SU-DHL-6 (cell line): ENCODE data around the gene SLC11A2.

ENCODE experiments used
- H2AFZ ChIP-seq: fragments of 200-600 bp; sonication (generic); 2 replicates; pipeline ENCODE4 v1.6.1; 2014; ENCODE audit warnings: low read depth, mild to moderate bottlenecking, moderate library complexity, mixed read lengths, antibody characterized with exemption, low read length; ENCODE audit not compliant: severe bottlenecking
- H3F3A ChIP-seq: fragments of 200-600 bp; shearing (Covaris generic); 2 replicates; pipeline ENCODE4 v1.6.0; 2016; ENCODE audit warnings: antibody characterized with exemption, mild to moderate bottlenecking; ENCODE audit not compliant: insufficient read depth
- H3K27ac ChIP-seq: fragments of 200-600 bp; sonication (generic); 2 replicates; pipeline ENCODE4 v1.5.1; 2016; ENCODE audit warnings: low read depth, mild to moderate bottlenecking, low read length, moderate library complexity, mixed read lengths
- H3K27me3 ChIP-seq: fragments of 200-600 bp; sonication (generic), shearing (Covaris generic); 2 replicates; pipeline ENCODE4 v1.6.0; 2014; ENCODE audit warnings: mild to moderate bottlenecking, low read length
- H3K36me3 ChIP-seq: fragments of 200-600 bp; sonication (generic); 2 replicates; pipeline ENCODE4 v1.6.1; 2014; ENCODE audit warnings: mild to moderate bottlenecking, low read length, mixed read lengths
- H3K4me2 ChIP-seq: fragments of 300-600, 200-600 bp; shearing (Covaris generic), sonication (generic); 2 replicates; pipeline ENCODE4 v1.6.0; 2014; ENCODE audit warnings: low read length, low read depth, mild to moderate bottlenecking; ENCODE audit not compliant: poor library complexity, severe bottlenecking
- H3K4me3 ChIP-seq: fragments of 200-600 bp; sonication (generic); 2 replicates; pipeline ENCODE4 v1.5.1; 2014; ENCODE audit warnings: antibody characterized with exemption, low read length, mild to moderate bottlenecking, mixed read lengths; ENCODE audit not compliant: insufficient read depth, poor library complexity, severe bottlenecking
- H3K79me2 ChIP-seq: fragments of 200-600 bp; sonication (generic); 2 replicates; pipeline ENCODE4 v1.6.1; 2014; ENCODE audit warnings: mild to moderate bottlenecking, low read length, moderate library complexity; ENCODE audit not compliant: insufficient read depth
- H3K9ac ChIP-seq: fragments of 200-600 bp; sonication (generic); 2 replicates; pipeline ENCODE4 v1.7.0; 2014; ENCODE audit warnings: mild to moderate bottlenecking, low read length
- H3K9me2 ChIP-seq: fragments of 200-600 bp; sonication (generic); replicated peaks from 2 replicates; pipeline ENCODE4 v1.6.1; 2014; ENCODE audit warnings: low read length; ENCODE audit not compliant: insufficient read depth
- H3K9me3 ChIP-seq: fragments of 200-600 bp; sonication (generic); 2 replicates; pipeline ENCODE4 v1.6.1; 2014; ENCODE audit warnings: low read length, mixed read lengths; ENCODE audit not compliant: insufficient read depth
- H4K20me1 ChIP-seq: fragments of 200-600 bp; sonication (generic); 2 replicates; pipeline ENCODE4 v1.6.1; 2014; ENCODE audit warnings: low read depth, mild to moderate bottlenecking, antibody characterized with exemption, low read length, moderate library complexity, mixed read lengths
- CTCF ChIP-seq: fragments of 200-600 bp; sonication (generic); IDR thresholded peaks from one replicate; pipeline ENCODE4 v1.5.1; 2017; ENCODE audit warnings: antibody characterized with exemption, mild to moderate bottlenecking, low read length, moderate library complexity; ENCODE audit not compliant: insufficient read depth, poor library complexity, severe bottlenecking
- EZH2phosphoT487 ChIP-seq: fragments of 200-600 bp; sonication (generic), shearing (Covaris generic); conservative IDR thresholded peaks from 2 replicates; pipeline ENCODE4 v1.6.1; 2018; ENCODE audit warnings: mild to moderate bottlenecking, antibody characterized with exemption, low read length, moderate library complexity, mixed read lengths

SLC11A2 gene

GRCh38 chr12:50951112-50951511 is 75.1 kb downstream of the SLC11A2 start:
- no peak overlapping the region for H2AFZ ChIP-seq
- no peaks in the 10 kb centered on the region for H3K36me3 ChIP-seq
- H3K4me3 ChIP-seq = no peak overlapping the region
- H3K79me2 ChIP-seq = no peaks in the 10 kb centered on the region
- H3K9ac ChIP-seq = no peak overlapping the region
- no peaks in the 10 kb centered on the region for H3K9me2 ChIP-seq
- no peak for TF ChIP-seq EZH2phosphoT487
- TF ChIP-seq CTCF = no peak
- no peak overlapping the region for H3K27ac ChIP-seq
- no peaks in the 10 kb centered on the region for H4K20me1 ChIP-seq
- H3K27me3 ChIP-seq = no peaks in the 10 kb centered on the region
- H3K9me3 ChIP-seq = no peaks in the 10 kb centered on the region
- no peaks in the 10 kb centered on the region for H3F3A ChIP-seq
- H3K4me2 ChIP-seq = no peak overlapping the region

GRCh38 chr12:50949801-50950302 is 76.3 kb downstream of the SLC11A2 start:
- Histone ChIP-seq H3K79me2 (no peaks in the 10 kb centered on the region), H2AFZ (no peak overlapping the region), H3F3A (no peaks in the 10 kb centered on the region), H3K9ac (no peak overlapping the region), H3K4me3 (no peak overlapping the region), H4K20me1 (no peaks in the 10 kb centered on the region), H3K27ac (no peak overlapping the region), H3K4me2 (no peak overlapping the region), H3K9me3 (no peaks in the 10 kb centered on the region), H3K36me3 (no peaks in the 10 kb centered on the region), H3K9me2 (no peaks in the 10 kb centered on the region), H3K27me3 (no peaks in the 10 kb centered on the region)
- TF ChIP-seq EZH2phosphoT487 (no peak), CTCF (no peak)

- H3K9ac ChIP-seq = no peak overlapping the region
- H4K20me1 ChIP-seq = no peaks in the 10 kb centered on the region
- H3K27me3 ChIP-seq = no peaks in the 10 kb centered on the region
- H3K36me3 ChIP-seq = no peaks in the 10 kb centered on the region
- H3K9me2 ChIP-seq = no peaks in the 10 kb centered on the region
- TF ChIP-seq CTCF (no peak), EZH2phosphoT487 (no peak)
- H3F3A ChIP-seq = no peaks in the 10 kb centered on the region
- H3K4me3 ChIP-seq = no peak overlapping the region
- no peak overlapping the region for H2AFZ ChIP-seq
- H3K9me3 ChIP-seq = no peaks in the 10 kb centered on the region
- H3K79me2 ChIP-seq = no peaks in the 10 kb centered on the region
- no peak overlapping the region for H3K4me2 ChIP-seq
- H3K27ac ChIP-seq = no peak overlapping the region
Measured at GRCh38 chr12:50948798-50949197, 77.4 kb downstream of the SLC11A2 start.
